H1 (cell line): ENCODE measurements around the gene MCM3AP. TPM values are rescaled to one million over a fixed set of nuclear protein-coding genes. Genes with fewer than 3 reads are reported as not detected.

Experiments
- CTCF ChIA-PET: fragments of 300-600 bp; sonication (Branson Sonifier 250); formaldehyde crosslinking; loops from one replicate; lab custom pipeline; 2021; ENCODE audit not compliant: partially characterized antibody; lab: Charles Lee
- POLR2A ChIA-PET: fragments of 300-600 bp; sonication (Branson Sonifier 250); formaldehyde crosslinking; loops from one replicate; lab custom pipeline; 2021; ENCODE audit warnings: inconsistent platforms; ENCODE audit not compliant: partially characterized antibody; lab: Charles Lee
- DNase-seq, 2 experiments: peaks; one replicate each; pipeline versions ENCODE4 v3.0.0 to v3.0.0-alpha.2; 2010 to 2022; ENCODE audit warnings: low spot score in 2 of 2, low read depth in 1 of 2, mixed read lengths in 1 of 2
- FAIRE-seq: peaks from 2 replicates; lab custom pipeline; 2011; peaks lifted over from hg19 to GRCh38; lab: Jason Lieb, UNC
- H2AFZ ChIP-seq: 2 replicates; pipeline ENCODE4 v1.8.1; 2012; ENCODE audit warnings: low read length, inconsistent platforms
- H2AK5ac ChIP-seq: 2 replicates; pipeline ENCODE4 v1.6.1; 2013; ENCODE audit warnings: low read depth, low read length
- H2BK120ac ChIP-seq: replicated peaks from 2 replicates; pipeline ENCODE3; 2013; ENCODE audit warnings: low read depth, low read length, inconsistent platforms
- H2BK12ac ChIP-seq: 2 replicates; pipeline ENCODE4 v1.6.1; 2013; ENCODE audit warnings: low read depth, low read length
- H2BK15ac ChIP-seq: 2 replicates; pipeline ENCODE4 v1.6.1; 2013; ENCODE audit warnings: low read length
- H2BK20ac ChIP-seq: 2 replicates; pipeline ENCODE4 v1.6.1; 2013; ENCODE audit warnings: low read length
- H2BK5ac ChIP-seq: 2 replicates; pipeline ENCODE4 v1.6.1; 2013; ENCODE audit warnings: low read depth, low read length
- H3K14ac ChIP-seq: 2 replicates; pipeline ENCODE4 v1.6.1; 2013; ENCODE audit warnings: inconsistent platforms; ENCODE audit not compliant: insufficient read length
- H3K18ac ChIP-seq: 2 replicates; pipeline ENCODE4 v1.6.1; 2013; ENCODE audit warnings: low read length; ENCODE audit errors: extremely low read depth
- H3K23ac ChIP-seq: 2 replicates; pipeline ENCODE4 v1.6.1; 2013; ENCODE audit warnings: inconsistent platforms; ENCODE audit not compliant: insufficient read length
- H3K23me2 ChIP-seq: 2 replicates; pipeline ENCODE4 v1.6.1; 2013; ENCODE audit warnings: low read depth, low read length
- H3K27ac ChIP-seq: 2 replicates; pipeline ENCODE4 v1.6.1; 2011; ENCODE audit warnings: low read depth, low read length, inconsistent platforms
- H3K27me3 ChIP-seq, 4 experiments: replicated peaks in 1 of 4; 1 replicate in 1 of 4; 2 replicates in 3 of 4; pipeline versions ENCODE4 v1.6.1 to v1.8.1; 2011 to 2013; ENCODE audit warnings: low read length in 3 of 4, mild to moderate bottlenecking in 3 of 4, inconsistent platforms in 2 of 4, mixed read lengths in 2 of 4, moderate library complexity in 1 of 4; ENCODE audit not compliant: control insufficient read depth in 3 of 4, insufficient read depth in 3 of 4; ENCODE audit errors: extremely low read depth in 1 of 4
- H3K36me3 ChIP-seq, 4 experiments: 2 replicates each; pipeline versions ENCODE4 v1.6.1 to v1.8.1; 2011 to 2013; ENCODE audit warnings: mild to moderate bottlenecking in 4 of 4, low read length in 3 of 4, moderate library complexity in 2 of 4, control low read depth in 1 of 4, inconsistent platforms in 1 of 4; ENCODE audit not compliant: insufficient read depth in 4 of 4, control insufficient read depth in 2 of 4
- H3K4ac ChIP-seq: replicated peaks from 2 replicates; pipeline ENCODE3; 2013; ENCODE audit warnings: low read length, low read depth, mixed read lengths, inconsistent platforms; ENCODE audit not compliant: insufficient read length
- H3K4me1 ChIP-seq, 4 experiments: replicated peaks in 1 of 4; 1 replicate in 1 of 4; 2 replicates in 3 of 4; pipeline versions ENCODE4 v1.6.1 to v1.8.1; 2011 to 2013; ENCODE audit warnings: low read length in 3 of 4, inconsistent platforms in 2 of 4, mixed read lengths in 1 of 4; ENCODE audit not compliant: insufficient read depth in 4 of 4, control insufficient read depth in 3 of 4
- H3K4me2 ChIP-seq, 2 experiments: 2 replicates each; pipeline versions ENCODE4 v1.6.1 to v1.8.1; 2011 to 2013; ENCODE audit warnings: low read depth in 2 of 2, low read length in 2 of 2, control low read depth in 1 of 2, inconsistent platforms in 1 of 2, mild to moderate bottlenecking in 1 of 2; ENCODE audit not compliant: insufficient read depth in 1 of 2
- H3K4me3 ChIP-seq, 4 experiments: fragments of 200-600, 300-600 bp in 1 of 4; sonication (generic), shearing (Covaris generic), sonication (Bioruptor Twin) in 1 of 4; 2 replicates each; pipeline versions ENCODE4 v1.5.1 to v1.8.1; 2011 to 2016; ENCODE audit warnings: low read length in 4 of 4, low read depth in 3 of 4, control low read depth in 2 of 4, inconsistent platforms in 2 of 4, mild to moderate bottlenecking in 2 of 4, mixed read lengths in 1 of 4, moderate library complexity in 1 of 4; ENCODE audit not compliant: insufficient read depth in 2 of 4; ENCODE audit errors: extremely low read depth in 1 of 4
- H3K56ac ChIP-seq: replicated peaks from 2 replicates; pipeline ENCODE3; 2013; ENCODE audit warnings: low read depth, mild to moderate bottlenecking, mixed read lengths, low read length, inconsistent platforms; ENCODE audit not compliant: insufficient read length
- H3K79me1 ChIP-seq: 2 replicates; pipeline ENCODE4 v1.6.1; 2013; ENCODE audit warnings: low read depth, low read length, control low read depth
- H3K79me2 ChIP-seq, 2 experiments: 2 replicates each; pipeline versions ENCODE4 v1.6.1 to v1.8.1; 2012 to 2013; ENCODE audit warnings: low read length in 2 of 2, mild to moderate bottlenecking in 2 of 2, inconsistent platforms in 1 of 2; ENCODE audit not compliant: insufficient read depth in 2 of 2, control insufficient read depth in 1 of 2
- H3K9ac ChIP-seq, 4 experiments: replicated peaks in 1 of 4; 1 replicate in 1 of 4; 2 replicates in 3 of 4; pipeline versions ENCODE4 v1.6.1 to v1.8.1; 2011 to 2013; ENCODE audit warnings: low read depth in 3 of 4, low read length in 3 of 4, control low read depth in 2 of 4, mild to moderate bottlenecking in 2 of 4, moderate library complexity in 2 of 4, inconsistent platforms in 1 of 4; ENCODE audit errors: extremely low read depth in 1 of 4
- H3K9me3 ChIP-seq, 2 experiments: 2 replicates each; pipeline versions ENCODE4 v1.6.1 to v1.8.1; 2012 to 2013; ENCODE audit warnings: mild to moderate bottlenecking in 2 of 2, moderate library complexity in 2 of 2, control low read depth in 1 of 2, inconsistent platforms in 1 of 2, low read depth in 1 of 2, low read length in 1 of 2, mixed read lengths in 1 of 2; ENCODE audit not compliant: insufficient read depth in 2 of 2
- H4K20me1 ChIP-seq, 2 experiments: replicated peaks in 1 of 2; 2 replicates each; pipeline versions ENCODE3 to v1.8.1; 2011 to 2013; ENCODE audit warnings: inconsistent platforms in 2 of 2, low read length in 2 of 2, mild to moderate bottlenecking in 1 of 2; ENCODE audit not compliant: insufficient read depth in 2 of 2, control insufficient read depth in 1 of 2
- H4K5ac ChIP-seq: 2 replicates; pipeline ENCODE4 v1.6.1; 2013; ENCODE audit warnings: low read length, low read depth, mixed read lengths, inconsistent platforms; ENCODE audit not compliant: insufficient read length
- H4K8ac ChIP-seq: 2 replicates; pipeline ENCODE4 v1.8.0; 2013; ENCODE audit warnings: mild to moderate bottlenecking, moderate library complexity, low read length, inconsistent platforms; ENCODE audit not compliant: insufficient read depth; ENCODE audit errors: extremely low read depth
- H4K91ac ChIP-seq: replicated peaks from 2 replicates; pipeline ENCODE3; 2013; ENCODE audit warnings: low read length, mixed read lengths, inconsistent platforms; ENCODE audit not compliant: insufficient read length
- POLR2A ChIP-seq, 2 experiments: IDR thresholded peaks; 1 replicate in 1 of 2; 2 replicates in 1 of 2; pipeline ENCODE4 v1.6.1; 2011; ENCODE audit warnings: low read depth in 2 of 2, low read length in 2 of 2, mild to moderate bottlenecking in 2 of 2; ENCODE audit errors: control extremely low read depth in 1 of 2
- ZNF274 ChIP-seq: IDR thresholded peaks from 2 replicates; pipeline ENCODE4 v1.7.0; 2012; ENCODE audit warnings: low read length, borderline replicate concordance; ENCODE audit errors: extremely low read depth
- WGBS, 2 experiments: shearing (Covaris generic) in 1 of 2; methylation state at CpG; one replicate each; pipeline versions ENCODE4 v1.1.6 to v1.1.7; 2013 to 2015; ENCODE audit warnings: low lambda C conversion rate in 2 of 2, mixed read lengths in 2 of 2, inconsistent platforms in 1 of 2, low coverage in 1 of 2, missing lambda C conversion rate in 1 of 2; ENCODE audit not compliant: insufficient replicate concordance in 2 of 2, insufficient coverage in 1 of 2, insufficient read length in 1 of 2; ENCODE audit errors: extremely low coverage in 1 of 2, missing lambda C conversion rate in 1 of 2; 5-methylcytosine and 5-hydroxymethylcytosine counted together
- polyA plus RNA-seq, 7 experiments: library from polyadenylated mRNA; depleted of rRNA in 3 of 7; stranded (reverse) in 5 of 7; unstranded in 2 of 7; fragments of >200 nt in 5 of 7; fragments of 200-250 nt in 2 of 7; gene quantifications; 1 replicate in 5 of 7; 2 replicates in 1 of 7; 4 replicates in 1 of 7; pipeline versions ENCODE4 v1.2.1 to v1.2.3, GENCODE V29; 2011 to 2013; ENCODE audit warnings: missing spikeins in 2 of 7, mixed read lengths in 2 of 7
- total RNA-seq: library from RNA; stranded (reverse); fragmentation: NEBNext Ultra II Directional; extraction: Animal tissue kit (Norgen Biotek cat#: 25700); gene quantifications from 2 replicates; pipeline ENCODE4 v1.2.1, GENCODE V29; 2021

MCM3AP gene
- total and polyA plus RNA-seq, 2 of the 8 experiments (the other 6 are each of a cell fraction or from before 2014, with no cell fraction given): 37.2 to 119 TPM

GRCh38 chr21:46243325-46243724 lies 42.1 kb downstream of the MCM3AP start:
- Histone ChIP-seq H2AFZ (no peak overlapping the region), H3K18ac (no peak overlapping the region), H2AK5ac (no peak overlapping the region), H3K27me3 (no peaks in the 10 kb centered on the region), H3K79me1 (peaks cover 5% of the 10 kb centered on the region; the same call in 1 of the 2 replicates), H2BK120ac (no peak overlapping the region), H3K4me3 (no peak overlapping the region), H3K4ac (no peak overlapping the region), H2BK12ac (no peak overlapping the region), H3K14ac (no peak overlapping the region), H3K36me3 (peaks cover 25 to 90% (median 73%) of the 10 kb centered on the region in 4 experiments), H3K27ac (no peak overlapping the region), H3K23me2 (no peaks in the 10 kb centered on the region), H3K79me2 (no peaks in the 10 kb centered on the region), H3K9ac (no peak overlapping the region), H3K9me3 (no peaks in the 10 kb centered on the region; a peak in 1 of 4 replicates), H3K4me1 (no peaks in the 10 kb centered on the region), H3K23ac (no peak overlapping the region), H4K8ac (no peak overlapping the region), H3K4me2 (no peak overlapping the region), H4K91ac (no peak overlapping the region), H2BK5ac (no peak overlapping the region), H2BK15ac (no peak overlapping the region), H2BK20ac (no peak overlapping the region), H3K56ac (no peak overlapping the region), H4K20me1 (peaks cover 1 to 7% of the 10 kb centered on the region in 2 experiments), H4K5ac (no peak overlapping the region)
- FAIRE-seq (no peak), DNase-seq (no peak)
- ChIA-PET CTCF (interaction anchor here (0.9 to 2.1 kb wide), 5 partner anchors 10 to 91 kb away, joined by 3 to 4 read pairs (median 3); partner anchors contain the start of gene MCM3AP), POLR2A (interaction anchor here (1.0 to 2.2 kb wide), 4 partner anchors 9 to 17 kb away, joined by 3 to 9 read pairs (median 4); partner anchors contain the start of gene LSS)
- 91% methylated on average over 8 of the region's 8 CpGs; no CpG with 5 or more reads in 1 of the 2 experiments for WGBS, 2 experiments
- TF ChIP-seq ZNF274 (no peak), POLR2A (IDR thresholded peaks at IDR 0.05; ENCODE audit: control extremely low read depth in 1 of 2, low read depth in 2 of 2, low read length in 2 of 2) (0 out of 3 replicates have a peak, but pooled peaks of 1 of the 2 experiments have one; percentile 1)
